Central memory CD8-positive, alpha-beta T cell (primary cell): Measurements from ENCODE around the gene MAP3K7.

Experiments used
- ATAC-seq: fragments of 150-1000 bp; cut with Tn5 transposase; replicated peaks from 2 replicates; pipeline ENCODE4 v1.10.0; 2022; ENCODE audit warnings: mild to moderate bottlenecking, moderate FRiP score, moderate number of reproducible peaks; ENCODE audit not compliant: poor library complexity, severe bottlenecking; ENCODE audit errors: extremely low read depth
- DNase-seq, 2 donors: peaks; one replicate each; pipeline ENCODE4 v3.0.0; 2021; ENCODE audit warnings: low spot score in 2 of 2
- H3K27ac Mint-ChIP-seq: one replicate; pipeline ENCODE4 v1.8.0; 2022; ENCODE audit warnings: low read depth, mild to moderate bottlenecking, moderate library complexity, mixed read lengths
- H3K27me3 Mint-ChIP-seq: one replicate; pipeline ENCODE4 v1.8.0; 2022; ENCODE audit warnings: mixed read lengths
- H3K36me3 Mint-ChIP-seq: one replicate; pipeline ENCODE4 v1.8.0; 2022; ENCODE audit warnings: mild to moderate bottlenecking, moderate library complexity, mixed read lengths; ENCODE audit not compliant: insufficient read depth
- H3K4me1 Mint-ChIP-seq: one replicate; pipeline ENCODE4 v1.8.0; 2022; ENCODE audit warnings: mixed read lengths
- H3K4me3 Mint-ChIP-seq: one replicate; pipeline ENCODE4 v1.8.0; 2022; ENCODE audit warnings: mild to moderate bottlenecking, moderate library complexity, mixed read lengths
- H3K9me3 Mint-ChIP-seq: one replicate; pipeline ENCODE4 v1.8.0; 2022; ENCODE audit warnings: mixed read lengths

Gene MAP3K7

GRCh38 chr6:90502866-90503407, 83.9 kb downstream of the MAP3K7 start:
- Mint-ChIP-seq H3K9me3 (peaks cover under 1% of the 10 kb centered on the region), H3K36me3 (no peaks in the 10 kb centered on the region), H3K27me3 (no peaks in the 10 kb centered on the region), H3K27ac (no peak overlapping the region), H3K4me3 (no peak overlapping the region), H3K4me1 (no peaks in the 10 kb centered on the region)
- ATAC-seq (no peak), DNase-seq (no peak)

DNA sequence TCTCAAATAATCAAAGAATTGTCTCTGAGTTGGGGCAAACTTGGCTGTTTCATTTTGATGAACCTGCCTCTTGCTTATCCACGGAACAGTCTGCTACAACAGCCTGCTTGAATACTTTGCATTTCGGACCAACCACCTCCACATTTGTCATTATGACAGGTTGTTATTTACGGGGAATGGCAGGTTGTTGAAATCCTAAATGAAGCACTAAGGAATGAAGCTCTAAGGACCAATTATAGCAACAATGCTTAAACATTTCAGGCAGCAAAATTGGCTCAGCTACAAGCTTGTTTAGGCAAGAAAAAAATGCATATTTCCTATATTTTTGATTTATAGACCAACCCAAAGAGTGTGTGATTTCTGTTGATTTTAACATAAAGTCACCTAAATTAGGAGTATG, 84.5 kb downstream of the MAP3K7 start:
- Mint-ChIP-seq H3K27ac (no peak overlapping the region), H3K4me1 (no peaks in the 10 kb centered on the region), H3K36me3 (no peaks in the 10 kb centered on the region), H3K9me3 (no peaks in the 10 kb centered on the region), H3K4me3 (no peak overlapping the region), H3K27me3 (no peaks in the 10 kb centered on the region)
- ATAC-seq (no peak), DNase-seq (no peak)

DNA sequence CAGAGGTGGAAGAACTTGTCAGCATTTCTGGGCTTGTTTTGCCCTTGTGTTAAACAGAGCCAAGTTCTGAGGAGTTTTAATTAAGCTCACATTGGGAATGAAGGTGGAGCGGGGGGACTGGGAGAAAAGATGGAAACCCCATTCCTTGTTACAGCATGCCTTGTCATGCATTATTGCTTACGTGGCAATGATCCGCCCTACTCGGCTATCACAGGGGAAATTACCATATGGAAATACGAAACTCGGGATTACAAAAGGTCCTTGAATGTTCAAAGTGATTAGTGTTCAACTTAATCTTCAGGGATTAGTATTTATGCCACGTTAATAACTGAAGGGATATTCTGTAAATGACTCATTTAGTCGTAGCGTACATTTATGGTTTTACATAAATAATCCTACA, 86.4 kb downstream of the MAP3K7 start:
- Mint-ChIP-seq H3K36me3 (no peaks in the 10 kb centered on the region), H3K9me3 (no peaks in the 10 kb centered on the region), H3K27ac (no peak overlapping the region), H3K4me1 (no peaks in the 10 kb centered on the region), H3K27me3 (peaks cover 8% of the 10 kb centered on the region), H3K4me3 (no peak overlapping the region)
- ATAC-seq (no peak), DNase-seq (no peak)

DNA sequence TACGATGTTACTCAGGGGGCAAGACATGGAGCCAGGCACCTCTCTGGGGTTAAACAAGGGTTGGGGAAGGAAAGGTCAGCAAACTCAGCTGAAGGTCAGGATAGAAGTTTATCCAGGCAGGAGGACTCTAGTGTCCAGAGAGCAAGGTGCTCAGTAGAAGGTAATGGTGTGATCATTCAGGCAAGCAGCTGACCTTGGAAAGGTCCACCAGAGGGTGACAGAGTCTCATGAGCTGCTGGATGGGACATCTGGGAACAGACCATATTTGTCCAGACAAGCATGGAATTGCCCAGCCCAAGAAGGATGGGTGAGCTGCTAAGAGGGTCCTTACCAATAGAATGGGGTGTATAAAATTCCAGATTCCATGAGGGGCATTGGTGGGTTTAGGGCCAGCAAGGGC, 89.5 kb downstream of the MAP3K7 start:
- H3K27ac Mint-ChIP-seq: no peak overlapping the region
- DNase-seq (no peak), ATAC-seq (no peak)
- no peaks in the 10 kb centered on the region for H3K36me3 Mint-ChIP-seq
- no peaks in the 10 kb centered on the region for H3K4me1 Mint-ChIP-seq
- H3K9me3 Mint-ChIP-seq: no peaks in the 10 kb centered on the region
- peaks cover 39% of the 10 kb centered on the region for H3K27me3 Mint-ChIP-seq
- H3K4me3 Mint-ChIP-seq: no peak overlapping the region

- Mint-ChIP-seq H3K4me3 (no peak overlapping the region), H3K9me3 (no peaks in the 10 kb centered on the region), H3K27ac (no peak overlapping the region), H3K4me1 (no peaks in the 10 kb centered on the region), H3K27me3 (peaks cover 48% of the 10 kb centered on the region), H3K36me3 (no peaks in the 10 kb centered on the region)
- ATAC-seq: no peak
- no peak for DNase-seq
Observed at GRCh38 chr6:90496258-90497016, 90.4 kb downstream of the MAP3K7 start.

GRCh38 chr6:90495216-90495817, 91.6 kb downstream of the MAP3K7 start:
- no peak for ATAC-seq
- no peaks in the 10 kb centered on the region for H3K36me3 Mint-ChIP-seq
- no peak overlapping the region for H3K4me3 Mint-ChIP-seq
- H3K27me3 Mint-ChIP-seq: peaks cover 49% of the 10 kb centered on the region
- no peaks in the 10 kb centered on the region for H3K9me3 Mint-ChIP-seq
- DNase-seq: no peak
- no peaks in the 10 kb centered on the region for H3K4me1 Mint-ChIP-seq
- no peak overlapping the region for H3K27ac Mint-ChIP-seq

- Mint-ChIP-seq H3K4me1 (no peaks in the 10 kb centered on the region), H3K27ac (no peak overlapping the region), H3K9me3 (no peaks in the 10 kb centered on the region), H3K4me3 (no peak overlapping the region), H3K27me3 (peaks cover 49% of the 10 kb centered on the region), H3K36me3 (no peaks in the 10 kb centered on the region)
- no peak for ATAC-seq
- no peak for DNase-seq
Observed at GRCh38 chr6:90494067-90494780, 92.6 kb downstream of the MAP3K7 start.

- H3K27ac Mint-ChIP-seq: no peak overlapping the region
- H3K36me3 Mint-ChIP-seq: no peaks in the 10 kb centered on the region
- H3K9me3 Mint-ChIP-seq: no peaks in the 10 kb centered on the region
- no peaks in the 10 kb centered on the region for H3K4me1 Mint-ChIP-seq
- no peak overlapping the region for H3K4me3 Mint-ChIP-seq
- ATAC-seq (no peak), DNase-seq (no peak)
- peaks cover 49% of the 10 kb centered on the region for H3K27me3 Mint-ChIP-seq
Observed at GRCh38 chr6:90493332-90493731, 93.5 kb downstream of the MAP3K7 start.

- H3K27me3 Mint-ChIP-seq: peaks cover 49% of the 10 kb centered on the region
- no peak overlapping the region for H3K27ac Mint-ChIP-seq
- H3K4me1 Mint-ChIP-seq: no peaks in the 10 kb centered on the region
- H3K36me3 Mint-ChIP-seq: no peaks in the 10 kb centered on the region
- ATAC-seq: no peak
- H3K9me3 Mint-ChIP-seq: no peaks in the 10 kb centered on the region
- no peak overlapping the region for H3K4me3 Mint-ChIP-seq
- DNase-seq: no peak
Observed at GRCh38 chr6:90492798-90493197, 94.1 kb downstream of the MAP3K7 start.

DNA sequence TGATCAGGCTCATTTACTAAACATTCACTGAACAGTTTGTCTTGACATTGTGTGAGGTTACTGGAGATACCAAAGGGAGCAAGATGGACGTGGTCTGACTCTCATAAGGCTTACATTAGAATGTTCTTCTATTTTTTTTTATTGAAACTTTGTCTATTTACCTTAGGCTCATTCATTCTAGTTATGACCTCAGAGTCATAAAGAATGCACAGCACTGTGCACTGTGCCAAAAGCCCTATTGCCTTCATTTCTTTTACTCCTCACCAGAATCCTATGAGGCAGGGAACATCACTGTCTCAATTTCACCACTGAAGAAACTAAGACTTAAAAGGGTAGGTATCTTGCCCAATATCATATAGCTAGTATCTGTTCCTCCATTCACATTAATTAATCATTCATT, 94.5 kb downstream of the MAP3K7 start:
- Mint-ChIP-seq H3K27me3 (peaks cover 49% of the 10 kb centered on the region), H3K36me3 (no peaks in the 10 kb centered on the region), H3K9me3 (no peaks in the 10 kb centered on the region), H3K4me3 (no peak overlapping the region), H3K4me1 (no peaks in the 10 kb centered on the region), H3K27ac (no peak overlapping the region)
- DNase-seq (no peak), ATAC-seq (no peak)

GRCh38 chr6:90490030-90490716, 96.7 kb downstream of the MAP3K7 start:
- no peak for ATAC-seq
- peaks cover 38% of the 10 kb centered on the region for H3K27me3 Mint-ChIP-seq

DNA sequence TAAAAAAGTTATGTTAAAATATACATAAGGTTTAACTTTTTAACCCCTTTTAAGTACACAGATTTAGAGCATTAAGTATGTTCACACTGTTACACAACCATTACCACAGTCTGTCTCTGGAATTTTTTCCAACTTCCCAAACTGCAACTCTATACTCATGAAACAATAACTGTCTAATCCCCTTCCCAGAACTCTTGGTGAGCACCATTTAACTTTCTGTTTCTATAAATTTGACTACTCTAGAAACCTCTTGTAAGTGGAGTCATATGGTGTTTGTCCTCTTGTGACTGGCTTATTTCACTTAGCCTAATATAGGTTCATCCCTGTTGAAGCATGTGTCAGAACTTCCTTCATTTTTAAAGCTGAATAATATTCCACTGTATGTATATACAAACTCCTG, 98.1 kb downstream of the MAP3K7 start:
- H3K4me1 Mint-ChIP-seq: no peaks in the 10 kb centered on the region
- no peaks in the 10 kb centered on the region for H3K9me3 Mint-ChIP-seq
- H3K36me3 Mint-ChIP-seq: no peaks in the 10 kb centered on the region
- no peak overlapping the region for H3K27ac Mint-ChIP-seq
- peaks cover 24% of the 10 kb centered on the region for H3K27me3 Mint-ChIP-seq
- no peak for ATAC-seq
- no peak for DNase-seq
- no peak overlapping the region for H3K4me3 Mint-ChIP-seq

More at GRCh38 chr6:90490030-90490716, 96.7 kb downstream of the MAP3K7 start:
- no peak overlapping the region for H3K27ac Mint-ChIP-seq
- no peaks in the 10 kb centered on the region for H3K4me1 Mint-ChIP-seq
- no peaks in the 10 kb centered on the region for H3K36me3 Mint-ChIP-seq
- no peak overlapping the region for H3K4me3 Mint-ChIP-seq
- DNase-seq: no peak
- H3K9me3 Mint-ChIP-seq: no peaks in the 10 kb centered on the region
